Loucy (cell line): ENCODE measurements around the gene MACROD2.

Experiments used
- H2AFZ ChIP-seq: fragments of 200-600 bp; sonication (generic); 2 replicates; pipeline ENCODE4 v1.6.0; 2016; ENCODE audit warnings: antibody characterized with exemption, mild to moderate bottlenecking, low read length, moderate library complexity
- H3F3A ChIP-seq: fragments of 200-600 bp; 2 replicates; pipeline ENCODE4 v1.6.0; 2016; ENCODE audit warnings: antibody characterized with exemption, low read depth, mild to moderate bottlenecking
- H3K27me3 ChIP-seq: fragments of 200-600 bp; sonication (generic); 2 replicates; pipeline ENCODE4 v1.6.1; 2014; ENCODE audit warnings: low read length, mild to moderate bottlenecking; ENCODE audit not compliant: insufficient read depth, poor library complexity, severe bottlenecking
- H3K36me3 ChIP-seq: fragments of 200-600 bp; sonication (generic); 2 replicates; pipeline ENCODE4 v1.6.1; 2016; ENCODE audit warnings: low read length; ENCODE audit not compliant: insufficient read depth
- H3K4me1 ChIP-seq: fragments of 200-600 bp; sonication (generic); 2 replicates; pipeline ENCODE4 v1.5.1; 2014; ENCODE audit warnings: low read length, mild to moderate bottlenecking; ENCODE audit not compliant: insufficient read depth, poor library complexity, severe bottlenecking
- H3K4me2 ChIP-seq: fragments of 200-600 bp; sonication (generic); 2 replicates; pipeline ENCODE4 v1.6.0; 2014; ENCODE audit warnings: antibody characterized with exemption, low read length, low read depth, mild to moderate bottlenecking; ENCODE audit not compliant: poor library complexity, severe bottlenecking
- H3K4me3 ChIP-seq: fragments of 200-600 bp; sonication (generic); 2 replicates; pipeline ENCODE4 v1.5.1; 2014; ENCODE audit warnings: low read length, mild to moderate bottlenecking, mixed read lengths; ENCODE audit not compliant: poor library complexity, severe bottlenecking
- H3K79me2 ChIP-seq: fragments of 200-600 bp; sonication (generic); 2 replicates; pipeline ENCODE4 v1.6.1; 2014; ENCODE audit warnings: low read length; ENCODE audit not compliant: insufficient read depth
- H3K9ac ChIP-seq: fragments of 200-600 bp; sonication (generic); 2 replicates; pipeline ENCODE4 v1.6.0; 2014; ENCODE audit warnings: mild to moderate bottlenecking, low read depth, low read length, moderate library complexity; ENCODE audit not compliant: poor library complexity, severe bottlenecking
- H3K9me2 ChIP-seq: fragments of 200-600 bp; sonication (generic); replicated peaks from 2 replicates; pipeline ENCODE4 v1.6.1; 2016; ENCODE audit warnings: low read depth, low read length, mixed read lengths
- H3K9me3 ChIP-seq: fragments of 200-600 bp; sonication (generic); 2 replicates; pipeline ENCODE4 v1.6.1; 2014; ENCODE audit warnings: mild to moderate bottlenecking, antibody characterized with exemption, low read length, low read depth; ENCODE audit not compliant: insufficient read depth
- H4K20me1 ChIP-seq: fragments of 200-600 bp; sonication (generic); 2 replicates; pipeline ENCODE4 v1.6.0; 2014; ENCODE audit warnings: antibody characterized with exemption, low read length, mild to moderate bottlenecking; ENCODE audit not compliant: insufficient read depth, poor library complexity, severe bottlenecking
- EZH2phosphoT487 ChIP-seq: fragments of 200-600 bp; IDR thresholded peaks from 2 replicates; pipeline ENCODE4 v1.6.1; 2018; ENCODE audit warnings: antibody characterized with exemption, mild to moderate bottlenecking, moderate library complexity, borderline replicate concordance
- TF ChIP-seq, protein P1 (sequence below): fragments of 200-600 bp; sonication (generic); conservative IDR thresholded peaks from 2 replicates; pipeline ENCODE4 v1.5.1; 2014; ENCODE audit warnings: mild to moderate bottlenecking, antibody characterized with exemption, low read length

Gene MACROD2

DNA sequence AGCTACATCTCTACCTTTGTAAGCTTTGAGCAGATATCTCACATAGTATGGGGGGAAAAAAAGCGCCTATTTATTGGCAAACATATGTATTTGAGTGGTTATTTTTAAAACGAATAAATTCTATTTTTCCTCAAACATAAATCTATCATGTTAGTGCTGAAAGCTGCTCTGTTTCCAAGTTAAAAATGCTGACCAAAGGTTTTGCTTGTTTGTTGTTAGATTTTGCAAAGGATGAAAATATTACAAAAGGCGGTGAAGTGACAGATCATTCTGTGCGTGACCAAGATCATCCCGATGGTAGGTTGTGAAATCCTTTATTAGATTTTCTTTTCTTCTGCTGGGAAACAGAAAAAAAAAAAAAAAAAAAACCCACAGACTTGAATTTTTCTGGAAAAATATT is 1972.0 kb downstream of the MACROD2 start:
- H3K4me3 ChIP-seq, result no peak overlapping the region
- no peaks in the 10 kb centered on the region for H3K9me2 ChIP-seq
- no peak overlapping the region for H2AFZ ChIP-seq
- H3K79me2 ChIP-seq, result no peaks in the 10 kb centered on the region
- no peaks in the 10 kb centered on the region for H4K20me1 ChIP-seq
- no peaks in the 10 kb centered on the region for H3K4me1 ChIP-seq
- no peak overlapping the region for H3K9ac ChIP-seq
- no peaks in the 10 kb centered on the region for H3K27me3 ChIP-seq
- peaks cover 11% of the 10 kb centered on the region for H3K9me3 ChIP-seq
- no peaks in the 10 kb centered on the region for H3F3A ChIP-seq
- no peak overlapping the region for H3K4me2 ChIP-seq
- no peaks in the 10 kb centered on the region for H3K36me3 ChIP-seq
- TF ChIP-seq EZH2phosphoT487, result no peak
- TF ChIP-seq, protein P1, sequence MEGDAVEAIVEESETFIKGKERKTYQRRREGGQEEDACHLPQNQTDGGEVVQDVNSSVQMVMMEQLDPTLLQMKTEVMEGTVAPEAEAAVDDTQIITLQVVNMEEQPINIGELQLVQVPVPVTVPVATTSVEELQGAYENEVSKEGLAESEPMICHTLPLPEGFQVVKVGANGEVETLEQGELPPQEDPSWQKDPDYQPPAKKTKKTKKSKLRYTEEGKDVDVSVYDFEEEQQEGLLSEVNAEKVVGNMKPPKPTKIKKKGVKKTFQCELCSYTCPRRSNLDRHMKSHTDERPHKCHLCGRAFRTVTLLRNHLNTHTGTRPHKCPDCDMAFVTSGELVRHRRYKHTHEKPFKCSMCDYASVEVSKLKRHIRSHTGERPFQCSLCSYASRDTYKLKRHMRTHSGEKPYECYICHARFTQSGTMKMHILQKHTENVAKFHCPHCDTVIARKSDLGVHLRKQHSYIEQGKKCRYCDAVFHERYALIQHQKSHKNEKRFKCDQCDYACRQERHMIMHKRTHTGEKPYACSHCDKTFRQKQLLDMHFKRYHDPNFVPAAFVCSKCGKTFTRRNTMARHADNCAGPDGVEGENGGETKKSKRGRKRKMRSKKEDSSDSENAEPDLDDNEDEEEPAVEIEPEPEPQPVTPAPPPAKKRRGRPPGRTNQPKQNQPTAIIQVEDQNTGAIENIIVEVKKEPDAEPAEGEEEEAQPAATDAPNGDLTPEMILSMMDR, result no peak

DNA sequence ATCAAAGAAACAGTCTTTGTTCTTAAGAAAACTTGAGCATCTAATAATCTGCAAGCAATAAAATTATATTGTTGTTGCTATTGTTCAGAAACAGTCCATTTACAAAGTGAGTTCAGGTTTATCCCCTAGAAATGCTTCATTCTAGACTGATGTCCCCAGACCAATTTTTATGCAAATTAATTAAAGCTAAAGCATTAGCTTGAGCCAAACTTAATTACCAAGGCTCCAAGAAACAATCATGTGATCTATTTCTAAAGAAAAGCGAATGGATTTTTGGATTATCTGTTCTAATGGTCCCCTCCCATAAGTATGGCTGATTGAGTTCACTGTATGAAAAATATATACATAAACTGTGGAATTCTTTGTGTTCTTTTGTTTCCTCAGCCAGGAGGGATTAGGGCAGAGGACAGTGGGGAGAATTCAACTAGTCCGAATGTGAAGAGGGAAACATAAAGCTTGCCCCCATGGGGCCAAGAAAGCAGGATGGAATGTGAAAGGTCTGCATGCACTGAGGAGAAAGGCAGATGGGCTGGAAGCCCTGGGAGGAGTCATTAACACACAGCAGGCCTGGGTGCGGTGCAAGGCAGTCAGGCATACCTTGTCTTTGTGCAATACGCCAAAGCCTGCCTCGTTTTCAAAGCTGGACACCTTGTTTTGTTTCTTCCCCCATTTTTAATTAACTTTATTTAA is 1980.9 kb downstream of the MACROD2 start:
- no peaks in the 10 kb centered on the region for H3K4me1 ChIP-seq
- no peak overlapping the region for H3K4me3 ChIP-seq
- no peak overlapping the region for H3K9ac ChIP-seq
- H4K20me1 ChIP-seq, result no peaks in the 10 kb centered on the region
- TF ChIP-seq, protein P1, result no peak
- TF ChIP-seq EZH2phosphoT487, result no peak
- no peaks in the 10 kb centered on the region for H3K79me2 ChIP-seq
- no peaks in the 10 kb centered on the region for H3F3A ChIP-seq
- H3K27me3 ChIP-seq, result no peaks in the 10 kb centered on the region
- H3K36me3 ChIP-seq, result no peaks in the 10 kb centered on the region
- H3K4me2 ChIP-seq, result no peak overlapping the region
- no peak overlapping the region for H2AFZ ChIP-seq
- no peaks in the 10 kb centered on the region for H3K9me2 ChIP-seq
- H3K9me3 ChIP-seq, result peaks cover 5% of the 10 kb centered on the region; the same call in 1 of the 2 replicates

DNA sequence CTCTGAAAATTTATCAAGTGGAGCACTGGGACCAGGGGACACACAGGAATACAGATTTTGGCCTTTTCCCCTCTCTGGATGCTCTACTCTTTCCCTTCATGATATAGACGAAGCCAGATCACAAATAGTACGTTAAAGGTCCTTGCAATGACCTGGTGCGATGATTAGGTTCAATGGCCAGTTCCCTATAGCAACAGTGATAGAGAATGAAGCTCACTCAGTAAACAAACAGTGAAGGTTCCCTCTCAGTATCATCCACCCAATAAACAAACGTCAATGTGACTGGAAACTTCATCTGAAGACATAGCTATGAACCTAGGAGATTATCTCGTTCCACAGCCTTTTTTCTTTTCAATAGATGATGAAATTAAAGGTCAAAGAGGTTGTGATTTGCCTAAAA is 1981.7 kb downstream of the MACROD2 start:
- no peaks in the 10 kb centered on the region for H3K4me1 ChIP-seq
- H2AFZ ChIP-seq, result no peak overlapping the region
- H3F3A ChIP-seq, result no peaks in the 10 kb centered on the region
- H3K4me3 ChIP-seq, result no peak overlapping the region
- no peaks in the 10 kb centered on the region for H3K9me2 ChIP-seq
- H3K9me3 ChIP-seq, result peaks cover under 1% of the 10 kb centered on the region; the same call in 1 of the 2 replicates
- TF ChIP-seq, protein P1, result no peak
- TF ChIP-seq EZH2phosphoT487, result no peak
- H4K20me1 ChIP-seq, result no peaks in the 10 kb centered on the region
- no peaks in the 10 kb centered on the region for H3K27me3 ChIP-seq
- no peak overlapping the region for H3K9ac ChIP-seq
- no peaks in the 10 kb centered on the region for H3K79me2 ChIP-seq
- H3K36me3 ChIP-seq, result no peaks in the 10 kb centered on the region
- no peak overlapping the region for H3K4me2 ChIP-seq
